T-helper 2 cell treated with Interferon-gamma antibody and Interleukin-4, amounts not matched to agents 5 μg/mL and 100 μg/mL, for 36 hours (primary cell): ENCODE data around the gene CORO2B.
A peak's percentile ranks its signal among the peaks of the same experiment; 100 is the strongest.

Source experiments
- DNase-seq: peaks from one replicate; pipeline ENCODE4 v3.0.0; 2021; ENCODE audit warnings: low spot score
- H3K27ac Mint-ChIP-seq: one replicate; pipeline ENCODE4 v1.8.0; 2021; ENCODE audit warnings: mild to moderate bottlenecking, mixed read lengths
- H3K27me3 Mint-ChIP-seq: one replicate; pipeline ENCODE4 v1.8.0; 2021; ENCODE audit warnings: low read depth, mixed read lengths
- H3K36me3 Mint-ChIP-seq: one replicate; pipeline ENCODE4 v1.8.0; 2021; ENCODE audit warnings: low read depth, mixed read lengths
- H3K4me1 Mint-ChIP-seq: one replicate; pipeline ENCODE4 v1.8.0; 2021; ENCODE audit warnings: low read depth, mixed read lengths
- H3K4me3 Mint-ChIP-seq: one replicate; pipeline ENCODE4 v1.8.0; 2022; ENCODE audit warnings: mild to moderate bottlenecking, moderate library complexity, mixed read lengths
- H3K9me3 Mint-ChIP-seq: one replicate; pipeline ENCODE4 v1.8.0; 2021; ENCODE audit warnings: mixed read lengths

CORO2B gene

GRCh38 chr15:68578980-68579935, at the start of gene CORO2B:
TSS of gene CORO2B (plus strand) at chr15:68578993. CDS start at chr15:68579263, 270 bp downstream.
- no peaks in the 10 kb centered on the region for H3K9me3 Mint-ChIP-seq
- peak within 1 kb of the TSS; percentile 72 for H3K4me3 Mint-ChIP-seq
- H3K27me3 Mint-ChIP-seq: peaks cover 49% of the 10 kb centered on the region
- peak; percentile 17 for DNase-seq
- H3K36me3 Mint-ChIP-seq: no peaks in the 10 kb centered on the region
- peaks cover 8% of the 10 kb centered on the region for H3K4me1 Mint-ChIP-seq
- no peak within 1 kb of the TSS for H3K27ac Mint-ChIP-seq

- H3K36me3 Mint-ChIP-seq: peaks cover 2% of the 10 kb centered on the region
- H3K27me3 Mint-ChIP-seq: peaks cover 45% of the 10 kb centered on the region
- no peak for DNase-seq
- peaks cover 19% of the 10 kb centered on the region for H3K4me1 Mint-ChIP-seq
- no peak overlapping the region for H3K4me3 Mint-ChIP-seq
- H3K27ac Mint-ChIP-seq: no peak overlapping the region
- peaks cover 24% of the 10 kb centered on the region for H3K9me3 Mint-ChIP-seq
Measured at GRCh38 chr15:68531387-68532179, 47.2 kb upstream of the CORO2B start.

GRCh38 chr15:68536331-68537095, 42.3 kb upstream of the CORO2B start:
- no peak overlapping the region for H3K4me3 Mint-ChIP-seq
- peaks cover 33% of the 10 kb centered on the region for H3K27me3 Mint-ChIP-seq
- H3K4me1 Mint-ChIP-seq: no peaks in the 10 kb centered on the region
- H3K9me3 Mint-ChIP-seq: peaks cover 22% of the 10 kb centered on the region
- no peak for DNase-seq
- peaks cover 2% of the 10 kb centered on the region for H3K36me3 Mint-ChIP-seq
- no peak overlapping the region for H3K27ac Mint-ChIP-seq

GRCh38 chr15:68537097-68537496, 41.7 kb upstream of the CORO2B start:
- Mint-ChIP-seq H3K36me3 (peaks cover 2% of the 10 kb centered on the region), H3K4me3 (no peak overlapping the region), H3K4me1 (no peaks in the 10 kb centered on the region), H3K27me3 (peaks cover 32% of the 10 kb centered on the region), H3K27ac (no peak overlapping the region), H3K9me3 (peaks cover 17% of the 10 kb centered on the region)
- no peak for DNase-seq

- Mint-ChIP-seq H3K27ac (no peak overlapping the region), H3K4me1 (no peaks in the 10 kb centered on the region), H3K27me3 (peaks cover 30% of the 10 kb centered on the region), H3K36me3 (no peaks in the 10 kb centered on the region), H3K9me3 (peaks cover 13% of the 10 kb centered on the region), H3K4me3 (no peak overlapping the region)
- DNase-seq: no peak
Measured at GRCh38 chr15:68537506-68537905, 41.3 kb upstream of the CORO2B start.

GRCh38 chr15:68538311-68538710, 40.5 kb upstream of the CORO2B start:
- H3K4me3 Mint-ChIP-seq: no peak overlapping the region
- no peak overlapping the region for H3K27ac Mint-ChIP-seq
- H3K9me3 Mint-ChIP-seq: peaks cover 6% of the 10 kb centered on the region
- H3K4me1 Mint-ChIP-seq: no peaks in the 10 kb centered on the region
- H3K36me3 Mint-ChIP-seq: no peaks in the 10 kb centered on the region
- peaks cover 22% of the 10 kb centered on the region for H3K27me3 Mint-ChIP-seq
- DNase-seq: no peak

- Mint-ChIP-seq H3K9me3 (peaks cover 6% of the 10 kb centered on the region), H3K4me3 (no peak overlapping the region), H3K36me3 (no peaks in the 10 kb centered on the region), H3K4me1 (no peaks in the 10 kb centered on the region), H3K27ac (no peak overlapping the region), H3K27me3 (peaks cover 12% of the 10 kb centered on the region)
- DNase-seq: no peak
Measured at GRCh38 chr15:68541743-68542142, 37.0 kb upstream of the CORO2B start.

GRCh38 chr15:68542348-68542747, 36.4 kb upstream of the CORO2B start:
- Mint-ChIP-seq H3K27me3 (peaks cover 12% of the 10 kb centered on the region), H3K36me3 (no peaks in the 10 kb centered on the region), H3K4me3 (no peak overlapping the region), H3K27ac (no peak overlapping the region), H3K9me3 (peaks cover 6% of the 10 kb centered on the region), H3K4me1 (no peaks in the 10 kb centered on the region)
- DNase-seq: no peak

- Mint-ChIP-seq H3K27ac (no peak overlapping the region), H3K27me3 (peaks cover 14% of the 10 kb centered on the region), H3K4me1 (no peaks in the 10 kb centered on the region), H3K36me3 (no peaks in the 10 kb centered on the region), H3K9me3 (peaks cover 6% of the 10 kb centered on the region), H3K4me3 (no peak overlapping the region)
- no peak for DNase-seq
Measured at GRCh38 chr15:68542771-68543164, 36.0 kb upstream of the CORO2B start.

- no peak for DNase-seq
- peaks cover 6% of the 10 kb centered on the region for H3K9me3 Mint-ChIP-seq
- no peak overlapping the region for H3K4me3 Mint-ChIP-seq
- H3K27me3 Mint-ChIP-seq: peaks cover 16% of the 10 kb centered on the region
- H3K27ac Mint-ChIP-seq: no peak overlapping the region
- H3K4me1 Mint-ChIP-seq: no peaks in the 10 kb centered on the region
- H3K36me3 Mint-ChIP-seq: no peaks in the 10 kb centered on the region
Measured at GRCh38 chr15:68543165-68544008, 35.4 kb upstream of the CORO2B start.

- Mint-ChIP-seq H3K4me3 (no peak overlapping the region), H3K4me1 (no peaks in the 10 kb centered on the region), H3K27ac (no peak overlapping the region), H3K36me3 (no peaks in the 10 kb centered on the region), H3K9me3 (no peaks in the 10 kb centered on the region), H3K27me3 (peaks cover 23% of the 10 kb centered on the region)
- DNase-seq: no peak
Measured at GRCh38 chr15:68546318-68546717, 32.5 kb upstream of the CORO2B start.

GRCh38 chr15:68548364-68548763, 30.4 kb upstream of the CORO2B start:
- no peak for DNase-seq
- no peak overlapping the region for H3K27ac Mint-ChIP-seq
- H3K27me3 Mint-ChIP-seq: peaks cover 20% of the 10 kb centered on the region
- no peak overlapping the region for H3K4me3 Mint-ChIP-seq
- H3K36me3 Mint-ChIP-seq: no peaks in the 10 kb centered on the region
- no peaks in the 10 kb centered on the region for H3K4me1 Mint-ChIP-seq
- no peaks in the 10 kb centered on the region for H3K9me3 Mint-ChIP-seq

- Mint-ChIP-seq H3K27ac (no peak overlapping the region), H3K4me3 (no peak overlapping the region), H3K4me1 (no peaks in the 10 kb centered on the region), H3K36me3 (no peaks in the 10 kb centered on the region), H3K27me3 (peaks cover 18% of the 10 kb centered on the region), H3K9me3 (no peaks in the 10 kb centered on the region)
- DNase-seq: peak; percentile 2
Measured at GRCh38 chr15:68550004-68550403, 28.8 kb upstream of the CORO2B start.
